GM10847 (cell line): Measurements from ENCODE around the gene C2CD4A.

Source experiments
- POLR2A ChIP-seq: IDR thresholded peaks from 2 replicates; pipeline ENCODE4 v1.6.1; 2011; ENCODE audit not compliant: insufficient read length; ENCODE audit errors: extremely low read depth

Gene C2CD4A

GRCh38 chr15:62066663-62067447 is at the start of gene C2CD4A:
TSS of gene C2CD4A (plus strand) at chr15:62066977. CDS start at chr15:62067614, 637 bp downstream.
- no peak for TF ChIP-seq POLR2A

- TF ChIP-seq POLR2A = no peak
These were observed 46.1 kb upstream of the C2CD4A start for GRCh38 chr15:62020576-62021160.

GRCh38 chr15:62021991-62022600 is 44.7 kb upstream of the C2CD4A start:
- no peak for TF ChIP-seq POLR2A

GRCh38 chr15:62026487-62027262 is 40.1 kb upstream of the C2CD4A start:
- no peak for TF ChIP-seq POLR2A

GRCh38 chr15:62027263-62027565 is 39.6 kb upstream of the C2CD4A start:
- TF ChIP-seq POLR2A = no peak

GRCh38 chr15:62027916-62028315 is 38.9 kb upstream of the C2CD4A start:
- no peak for TF ChIP-seq POLR2A

GRCh38 chr15:62035256-62035924 is 31.4 kb upstream of the C2CD4A start:
- TF ChIP-seq POLR2A = no peak

- TF ChIP-seq POLR2A = no peak
These were observed 20.6 kb upstream of the C2CD4A start for GRCh38 chr15:62046078-62046743.

- TF ChIP-seq POLR2A = no peak
These were observed 19.4 kb upstream of the C2CD4A start for GRCh38 chr15:62047282-62047827.

- no peak for TF ChIP-seq POLR2A
These were observed 16.7 kb upstream of the C2CD4A start for GRCh38 chr15:62050115-62050514.

GRCh38 chr15:62051166-62051565 is 15.6 kb upstream of the C2CD4A start:
- TF ChIP-seq POLR2A = no peak

GRCh38 chr15:62052713-62053112 is 14.1 kb upstream of the C2CD4A start:
- TF ChIP-seq POLR2A = no peak

GRCh38 chr15:62053439-62054085 is 13.2 kb upstream of the C2CD4A start:
- no peak for TF ChIP-seq POLR2A

- TF ChIP-seq POLR2A = no peak
These were observed 11.8 kb upstream of the C2CD4A start for GRCh38 chr15:62054979-62055378.

GRCh38 chr15:62057341-62057980 is 9.3 kb upstream of the C2CD4A start:
- no peak for TF ChIP-seq POLR2A
